ENCODE measurements around the gene DSN1.
"Not testable (repeated sequence)": the region's sequence is repeated elsewhere in the genome, so short reads cannot be mapped to it uniquely, and the experiment has no call there.

The DSN1 gene

DNA sequence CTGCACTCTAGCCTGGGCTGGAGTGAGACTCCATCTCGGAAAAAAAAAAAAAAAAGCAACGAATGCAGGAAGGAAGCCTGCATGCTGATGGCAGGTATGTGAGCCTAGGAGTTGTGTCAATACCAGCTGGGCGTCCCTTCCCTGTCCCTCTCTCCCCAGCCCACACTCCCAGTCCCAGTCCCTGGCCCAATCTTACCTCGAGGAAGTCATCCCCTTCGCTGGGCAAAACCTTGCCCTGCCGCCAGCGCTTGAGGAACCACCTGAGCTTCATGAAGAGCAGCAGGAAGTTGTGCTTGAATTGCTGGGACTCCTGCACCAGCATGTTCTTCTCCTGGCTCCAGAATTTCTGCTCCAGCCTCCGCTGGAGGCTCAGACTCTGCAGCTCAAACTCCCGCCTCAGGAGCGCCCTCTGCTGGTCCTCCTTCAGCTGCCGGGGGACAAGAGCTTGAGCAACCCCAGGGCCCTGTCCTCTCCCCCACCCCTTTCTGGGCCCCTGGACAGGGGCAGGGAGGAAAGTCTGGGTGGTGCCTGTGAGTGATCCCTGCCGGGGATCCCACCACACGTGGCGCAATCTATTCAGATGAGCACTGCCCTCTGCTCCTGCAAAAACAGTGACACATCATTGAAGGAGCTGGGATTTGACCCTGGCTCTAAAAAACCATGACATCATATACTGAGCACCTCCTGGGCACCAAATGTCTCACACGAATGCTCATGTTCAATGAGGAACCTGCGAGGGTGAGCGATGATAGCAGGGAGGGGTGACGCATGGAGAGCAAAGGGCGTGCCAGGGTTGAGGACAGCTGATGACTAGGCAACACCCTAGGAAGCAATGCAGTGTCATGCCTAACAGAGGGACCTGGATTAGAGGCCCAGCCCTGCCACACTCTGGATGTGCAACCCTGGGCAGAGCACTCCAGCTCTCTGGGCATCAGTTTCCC is 35.0 kb upstream of the DSN1 start:
- no peak overlapping the region for H3K27ac ChIP-seq (ENCODE audit: low read length)
- H3K9ac ChIP-seq (ENCODE audit: low read length) = no peak overlapping the region
- no peaks in the 10 kb centered on the region for H3K4me1 ChIP-seq (ENCODE audit: control insufficient read depth, low read depth, low read length)
- H3K36me3 ChIP-seq (ENCODE audit: control insufficient read depth, low read depth, low read length) = peaks cover 39% of the 10 kb centered on the region
- no peaks in the 10 kb centered on the region for H3K27me3 ChIP-seq (ENCODE audit: control insufficient read depth, insufficient read depth, low read length)
- no peaks in the 10 kb centered on the region for H3K9me3 ChIP-seq (ENCODE audit: control insufficient read depth, low read depth, low read length)
- H3K4me3 ChIP-seq (ENCODE audit: low read length) = no peak overlapping the region

DNA sequence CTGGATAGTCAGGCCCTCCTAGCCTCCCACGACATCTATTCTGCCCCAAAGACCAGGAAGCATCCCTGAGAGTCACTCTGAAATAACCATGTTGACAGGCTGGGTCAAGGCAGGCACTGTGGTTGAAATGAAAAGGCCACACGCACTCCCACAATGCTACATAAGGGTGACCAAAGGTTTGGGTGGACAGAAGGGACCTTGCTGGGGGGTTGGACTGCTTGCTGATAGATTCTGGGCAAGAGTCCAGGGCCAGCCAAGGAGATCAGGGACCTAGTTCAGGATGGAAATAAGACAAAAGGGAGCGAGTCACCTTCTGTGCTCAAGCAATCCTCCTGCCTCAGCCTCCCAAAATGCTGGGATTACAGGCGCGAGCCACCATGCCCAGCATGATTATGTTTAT is 32.5 kb upstream of the DSN1 start:
- no peaks in the 10 kb centered on the region for H3K27me3 ChIP-seq (ENCODE audit: control insufficient read depth, insufficient read depth, low read length)
- H3K4me3 ChIP-seq (ENCODE audit: low read length) = no peak overlapping the region
- no peaks in the 10 kb centered on the region for H3K4me1 ChIP-seq (ENCODE audit: control insufficient read depth, low read depth, low read length)
- peaks cover 45% of the 10 kb centered on the region for H3K36me3 ChIP-seq (ENCODE audit: control insufficient read depth, low read depth, low read length)
- H3K27ac ChIP-seq (ENCODE audit: low read length) = no peak overlapping the region
- no peaks in the 10 kb centered on the region for H3K9me3 ChIP-seq (ENCODE audit: control insufficient read depth, low read depth, low read length)
- no peak overlapping the region for H3K9ac ChIP-seq (ENCODE audit: low read length)

DNA sequence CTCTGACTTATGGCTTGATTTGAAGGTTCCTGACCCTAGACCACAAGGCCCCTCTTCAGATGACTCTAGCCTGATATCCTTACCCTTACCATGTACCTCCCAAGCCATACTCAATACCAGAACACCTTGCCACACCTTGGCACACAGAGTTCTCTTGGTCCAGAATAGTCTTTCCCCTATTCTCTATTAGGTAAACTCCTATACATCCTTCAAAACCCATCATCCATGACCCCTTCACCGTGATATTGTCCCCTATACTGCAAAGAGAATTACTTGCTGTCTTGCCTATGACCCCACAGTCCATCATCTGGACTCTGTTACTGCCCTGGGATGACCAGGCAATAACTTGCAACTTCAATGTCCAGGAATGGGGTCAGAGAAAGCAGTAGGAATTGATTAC is 31.8 kb upstream of the DSN1 start:
- Histone ChIP-seq H3K9me3 (ENCODE audit: control insufficient read depth, low read depth, low read length) (no peaks in the 10 kb centered on the region), H3K4me3 (ENCODE audit: low read length) (no peak overlapping the region), H3K36me3 (ENCODE audit: control insufficient read depth, low read depth, low read length) (peaks cover 51% of the 10 kb centered on the region)

GRCh38 chr20:36804425-36804824 is 30.9 kb upstream of the DSN1 start:
- peaks cover 52% of the 10 kb centered on the region for H3K36me3 ChIP-seq (ENCODE audit: control insufficient read depth, low read depth, low read length)
- no peaks in the 10 kb centered on the region for H3K9me3 ChIP-seq (ENCODE audit: control insufficient read depth, low read depth, low read length)
- H3K4me1 ChIP-seq (ENCODE audit: control insufficient read depth, low read depth, low read length) = no peaks in the 10 kb centered on the region
- H3K9ac ChIP-seq (ENCODE audit: low read length) = no peak overlapping the region
- H3K27ac ChIP-seq (ENCODE audit: low read length) = no peak overlapping the region
- no peak overlapping the region for H3K4me3 ChIP-seq (ENCODE audit: low read length)
- H3K27me3 ChIP-seq (ENCODE audit: control insufficient read depth, insufficient read depth, low read length) = no peaks in the 10 kb centered on the region

More for the DNA sequence above, 31.8 kb upstream of the DSN1 start:
- H3K27ac ChIP-seq (ENCODE audit: low read length) = no peak overlapping the region
- H3K4me1 ChIP-seq (ENCODE audit: control insufficient read depth, low read depth, low read length) = no peaks in the 10 kb centered on the region
- H3K9ac ChIP-seq (ENCODE audit: low read length) = no peak overlapping the region
- H3K27me3 ChIP-seq (ENCODE audit: control insufficient read depth, insufficient read depth, low read length) = no peaks in the 10 kb centered on the region

GRCh38 chr20:36802326-36803222 is 29.0 kb upstream of the DSN1 start:
- Histone ChIP-seq H3K4me1 (ENCODE audit: control insufficient read depth, low read depth, low read length) (no peaks in the 10 kb centered on the region), H3K9ac (ENCODE audit: low read length) (no peak overlapping the region), H3K27me3 (ENCODE audit: control insufficient read depth, insufficient read depth, low read length) (no peaks in the 10 kb centered on the region), H3K27ac (ENCODE audit: low read length) (no peak overlapping the region), H3K36me3 (ENCODE audit: control insufficient read depth, low read depth, low read length) (peaks cover 56% of the 10 kb centered on the region), H3K4me3 (ENCODE audit: low read length) (no peak overlapping the region), H3K9me3 (ENCODE audit: control insufficient read depth, low read depth, low read length) (no peaks in the 10 kb centered on the region)

- Histone ChIP-seq H3K9me3 (ENCODE audit: control insufficient read depth, low read depth, low read length) (no peaks in the 10 kb centered on the region), H3K27me3 (ENCODE audit: control insufficient read depth, insufficient read depth, low read length) (no peaks in the 10 kb centered on the region), H3K27ac (ENCODE audit: low read length) (no peak overlapping the region), H3K4me3 (ENCODE audit: low read length) (no peak overlapping the region), H3K9ac (ENCODE audit: low read length) (no peak overlapping the region), H3K36me3 (ENCODE audit: control insufficient read depth, low read depth, low read length) (peaks cover 57% of the 10 kb centered on the region), H3K4me1 (ENCODE audit: control insufficient read depth, low read depth, low read length) (no peaks in the 10 kb centered on the region)
Measured at GRCh38 chr20:36800410-36800809, 26.8 kb upstream of the DSN1 start.

- peaks cover 54% of the 10 kb centered on the region for H3K36me3 ChIP-seq (ENCODE audit: control insufficient read depth, low read depth, low read length)
- H3K27me3 ChIP-seq (ENCODE audit: control insufficient read depth, insufficient read depth, low read length); H3K4me1 ChIP-seq (ENCODE audit: control insufficient read depth, low read depth, low read length); H3K4me3 ChIP-seq (ENCODE audit: low read length); H3K27ac ChIP-seq (ENCODE audit: low read length); H3K9ac ChIP-seq (ENCODE audit: low read length); H3K9me3 ChIP-seq (ENCODE audit: control insufficient read depth, low read depth, low read length): not testable (repeated sequence)
Measured at GRCh38 chr20:36799313-36799712, 25.8 kb upstream of the DSN1 start.

DNA sequence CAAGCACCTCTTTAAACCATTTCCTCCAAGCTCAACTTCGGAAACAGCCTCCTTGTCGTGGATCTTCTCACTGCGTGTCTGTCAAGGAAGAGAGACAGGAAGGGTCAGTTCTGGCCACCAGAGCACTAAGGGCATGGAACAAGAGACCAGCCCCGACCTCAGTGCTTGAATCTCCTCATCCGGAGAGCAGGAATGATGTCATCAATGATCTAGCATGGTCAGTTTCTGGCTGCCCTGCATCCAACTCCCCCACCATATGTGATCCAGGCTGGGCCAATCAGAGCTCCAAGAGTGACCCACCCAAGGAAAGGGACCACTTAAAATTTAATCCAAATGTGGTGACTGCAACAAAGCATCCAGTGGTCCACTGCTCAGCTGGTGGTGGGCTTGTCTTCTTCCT is 23.3 kb upstream of the DSN1 start:
- Histone ChIP-seq H3K36me3 (ENCODE audit: control insufficient read depth, low read depth, low read length) (peaks cover 56% of the 10 kb centered on the region), H3K4me3 (ENCODE audit: low read length) (no peak overlapping the region)

DNA sequence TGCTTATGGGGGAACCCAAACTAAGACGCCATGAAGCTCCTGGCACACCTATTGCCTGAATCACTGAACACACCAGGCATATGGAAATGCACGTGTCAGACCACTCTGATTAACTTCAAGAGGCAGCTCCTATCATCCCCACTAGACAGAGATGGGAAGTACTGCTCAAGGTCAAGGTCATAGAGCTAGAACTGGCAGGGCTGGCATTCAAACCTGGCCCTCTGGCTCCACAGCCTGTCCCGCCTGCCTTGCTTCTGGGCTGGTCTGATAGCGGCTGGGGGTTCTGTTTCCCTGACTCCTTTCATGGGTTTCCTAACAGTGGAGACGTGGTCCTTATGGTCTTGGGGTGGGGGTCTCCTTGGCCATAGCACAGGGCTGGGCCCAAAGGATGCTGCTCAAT is 22.6 kb upstream of the DSN1 start:
- Histone ChIP-seq H3K9ac (ENCODE audit: low read length) (no peak overlapping the region), H3K27ac (ENCODE audit: low read length) (no peak overlapping the region), H3K36me3 (ENCODE audit: control insufficient read depth, low read depth, low read length) (peaks cover 63% of the 10 kb centered on the region), H3K4me3 (ENCODE audit: low read length) (no peak overlapping the region), H3K27me3 (ENCODE audit: control insufficient read depth, insufficient read depth, low read length) (no peaks in the 10 kb centered on the region), H3K9me3 (ENCODE audit: control insufficient read depth, low read depth, low read length) (no peaks in the 10 kb centered on the region), H3K4me1 (ENCODE audit: control insufficient read depth, low read depth, low read length) (no peaks in the 10 kb centered on the region)

More for the DNA sequence above, 23.3 kb upstream of the DSN1 start:
- Histone ChIP-seq H3K27ac (ENCODE audit: low read length) (no peak overlapping the region), H3K4me1 (ENCODE audit: control insufficient read depth, low read depth, low read length) (no peaks in the 10 kb centered on the region), H3K27me3 (ENCODE audit: control insufficient read depth, insufficient read depth, low read length) (no peaks in the 10 kb centered on the region), H3K9me3 (ENCODE audit: control insufficient read depth, low read depth, low read length) (no peaks in the 10 kb centered on the region), H3K9ac (ENCODE audit: low read length) (no peak overlapping the region)

- no peaks in the 10 kb centered on the region for H3K9me3 ChIP-seq (ENCODE audit: control insufficient read depth, low read depth, low read length)
- peaks cover 60% of the 10 kb centered on the region for H3K36me3 ChIP-seq (ENCODE audit: control insufficient read depth, low read depth, low read length)
- no peaks in the 10 kb centered on the region for H3K27me3 ChIP-seq (ENCODE audit: control insufficient read depth, insufficient read depth, low read length)
- no peaks in the 10 kb centered on the region for H3K4me1 ChIP-seq (ENCODE audit: control insufficient read depth, low read depth, low read length)
- H3K4me3 ChIP-seq (ENCODE audit: low read length) = no peak overlapping the region
- no peak overlapping the region for H3K9ac ChIP-seq (ENCODE audit: low read length)
- no peak overlapping the region for H3K27ac ChIP-seq (ENCODE audit: low read length)
Measured at GRCh38 chr20:36795691-36796090, 22.1 kb upstream of the DSN1 start.

GRCh38 chr20:36794116-36794474 is 20.5 kb upstream of the DSN1 start:
- H3K27me3 ChIP-seq (ENCODE audit: control insufficient read depth, insufficient read depth, low read length) = no peaks in the 10 kb centered on the region
- H3K4me1 ChIP-seq (ENCODE audit: control insufficient read depth, low read depth, low read length) = no peaks in the 10 kb centered on the region
- H3K27ac ChIP-seq (ENCODE audit: low read length) = no peak overlapping the region
- no peaks in the 10 kb centered on the region for H3K9me3 ChIP-seq (ENCODE audit: control insufficient read depth, low read depth, low read length)
- H3K4me3 ChIP-seq (ENCODE audit: low read length) = no peak overlapping the region
- H3K9ac ChIP-seq (ENCODE audit: low read length) = no peak overlapping the region
- H3K36me3 ChIP-seq (ENCODE audit: control insufficient read depth, low read depth, low read length) = peaks cover 49% of the 10 kb centered on the region
